SK-N-SH (cell line): ENCODE data around the gene CNTNAP2. TPM values are rescaled to one million over a fixed set of nuclear protein-coding genes. Genes with fewer than 3 reads are reported as not detected.

Experiments used
- CTCF ChIA-PET: fragments of 300-600, 350-600 bp; formaldehyde crosslinking; extraction: SDS; loops from one replicate; lab custom pipeline; 2021; lab: Yijun Ruan, JAX
- POLR2A ChIA-PET: fragments of 350-600 bp; sonication (Branson Sonifier 250); formaldehyde crosslinking; extraction: SDS; loops from one replicate; lab custom pipeline; 2020; ENCODE audit warnings: antibody characterized with exemption, inconsistent platforms; lab: Yijun Ruan, JAX
- DNase-seq: peaks from one replicate; pipeline ENCODE4 v3.0.0; 2012
- H2AFZ ChIP-seq: fragments of 200-600 bp; sonication (generic); 2 replicates; pipeline ENCODE4 v1.8.1; 2016; ENCODE audit warnings: antibody characterized with exemption, mild to moderate bottlenecking, low read depth
- H3F3A ChIP-seq: fragments of 200-600 bp; sonication (generic); replicated peaks from 2 replicates; pipeline ENCODE3; 2016; ENCODE audit warnings: antibody characterized with exemption, mild to moderate bottlenecking; ENCODE audit not compliant: insufficient read depth
- H3K27ac ChIP-seq, 2 experiments: fragments of 200-500 bp in 1 of 2; fragments of 200-600 bp in 1 of 2; sonication (Bioruptor generic) in 1 of 2; sonication (generic), shearing (Covaris generic) in 1 of 2; 2 replicates each; pipeline versions ENCODE4 v1.5.1 to v1.6.1; 2014 to 2016; ENCODE audit warnings: low read depth in 2 of 2, inconsistent platforms in 1 of 2, low read length in 1 of 2, mild to moderate bottlenecking in 1 of 2, mixed read lengths in 1 of 2
- H3K27me3 ChIP-seq: fragments of 200-600 bp; sonication (generic), shearing (Covaris generic); 2 replicates; pipeline ENCODE4 v1.6.1; 2016; ENCODE audit warnings: mixed run types; ENCODE audit not compliant: insufficient read depth
- H3K36me3 ChIP-seq, 2 experiments: fragments of 200-500 bp in 1 of 2; fragments of 200-600 bp in 1 of 2; sonication (Bioruptor generic) in 1 of 2; sonication (generic) in 1 of 2; replicated peaks in 1 of 2; 2 replicates each; pipeline versions ENCODE3 to v1.5.1; 2014 to 2016; ENCODE audit warnings: low read length in 1 of 2, mild to moderate bottlenecking in 1 of 2; ENCODE audit not compliant: insufficient read depth in 2 of 2, control insufficient read depth in 1 of 2
- H3K4me1 ChIP-seq, 2 experiments: fragments of 200-500 bp in 1 of 2; fragments of 200-600 bp in 1 of 2; sonication (Bioruptor generic) in 1 of 2; sonication (generic), shearing (Covaris generic) in 1 of 2; 2 replicates each; pipeline versions ENCODE4 v1.5.1 to v1.6.1; 2014 to 2016; ENCODE audit warnings: low read depth in 1 of 2, low read length in 1 of 2, mixed run types in 1 of 2; ENCODE audit not compliant: insufficient read depth in 2 of 2, control insufficient read depth in 1 of 2
- H3K4me2 ChIP-seq: fragments of 200-600 bp; sonication (generic), shearing (Covaris generic); 2 replicates; pipeline ENCODE4 v1.6.1; 2017; ENCODE audit warnings: mixed run types
- H3K4me3 ChIP-seq, 2 experiments: fragments of 200-500 bp in 1 of 2; fragments of 200-600 bp in 1 of 2; sonication (Bioruptor generic) in 1 of 2; sonication (generic), shearing (Covaris generic) in 1 of 2; 2 replicates each; pipeline versions ENCODE4 v1.5.1 to v1.8.1; 2014 to 2016; ENCODE audit warnings: low read depth in 2 of 2, inconsistent platforms in 1 of 2, low read length in 1 of 2, mild to moderate bottlenecking in 1 of 2, mixed read lengths in 1 of 2, moderate library complexity in 1 of 2
- H3K79me2 ChIP-seq: fragments of 200-600 bp; sonication (generic); 2 replicates; pipeline ENCODE4 v1.8.1; 2017; ENCODE audit warnings: mild to moderate bottlenecking; ENCODE audit not compliant: insufficient read depth
- H3K9ac ChIP-seq: fragments of 200-600 bp; sonication (generic); 2 replicates; pipeline ENCODE4 v1.6.1; 2017; ENCODE audit warnings: mixed run types
- H3K9me2 ChIP-seq: fragments of 200-600 bp; sonication (generic); 2 replicates; pipeline ENCODE4 v1.6.1; 2017; ENCODE audit warnings: mixed run types
- H3K9me3 ChIP-seq: fragments of 200-600 bp; sonication (generic); 2 replicates; pipeline ENCODE4 v1.6.1; 2017; ENCODE audit warnings: mixed run types, mild to moderate bottlenecking, moderate library complexity
- H4K20me1 ChIP-seq: fragments of 200-600 bp; sonication (generic); 2 replicates; pipeline ENCODE4 v1.6.1; 2017; ENCODE audit warnings: mild to moderate bottlenecking, mixed run types; ENCODE audit not compliant: insufficient read depth
- EZH2phosphoT487 ChIP-seq: fragments of 200-600 bp; sonication (generic); IDR thresholded peaks from 2 replicates; pipeline ENCODE4 v1.6.1; 2017; ENCODE audit warnings: low read depth, mixed run types, mild to moderate bottlenecking, antibody characterized with exemption, moderate library complexity, borderline replicate concordance
- FOXJ3 ChIP-seq: sonication (generic); formaldehyde crosslinking; IDR thresholded peaks from 2 replicates; pipeline ENCODE4 v1.5.1; 2020; ENCODE audit warnings: mild to moderate bottlenecking, missing genetic modification reagents
- IRF3 ChIP-seq: fragments of 150-350 bp; IDR thresholded peaks from 2 replicates; pipeline ENCODE4 v1.6.1; 2016; ENCODE audit warnings: mild to moderate bottlenecking, low read depth, low read length
- JUND ChIP-seq: IDR thresholded peaks from 2 replicates; pipeline ENCODE4 v1.4.0; 2012
- MXI1 ChIP-seq: IDR thresholded peaks from 2 replicates; pipeline ENCODE4 v1.6.1; 2012; ENCODE audit warnings: mild to moderate bottlenecking, low read depth, low read length, improper control_type of control experiment
- NFIC ChIP-seq: IDR thresholded peaks from 2 replicates; pipeline ENCODE4 v1.4.0; 2012; ENCODE audit warnings: borderline replicate concordance
- NRF1 ChIP-seq: IDR thresholded peaks from 2 replicates; pipeline ENCODE4 v1.6.1; 2012; ENCODE audit warnings: low read depth, mild to moderate bottlenecking, low read length
- PBX3 ChIP-seq: IDR thresholded peaks from 2 replicates; pipeline ENCODE4; 2012
- RCOR1 ChIP-seq: fragments of 150-350 bp; IDR thresholded peaks from 2 replicates; pipeline ENCODE4 v1.6.1; 2017; ENCODE audit warnings: antibody characterized with exemption, low read length
- REST ChIP-seq: IDR thresholded peaks from 2 replicates; pipeline ENCODE4 v1.6.1; 2012; ENCODE audit warnings: mild to moderate bottlenecking, low read depth, low read length, moderate library complexity
- RFX5 ChIP-seq: IDR thresholded peaks from 2 replicates; pipeline ENCODE4 v1.6.1; 2012; ENCODE audit warnings: mild to moderate bottlenecking, improper control_type of control experiment, low read length
- SMC3 ChIP-seq: IDR thresholded peaks from 2 replicates; pipeline ENCODE4 v1.6.1; 2012; ENCODE audit warnings: low read depth, low read length, improper control_type of control experiment
- TAF1 ChIP-seq: IDR thresholded peaks from 2 replicates; pipeline ENCODE4 v1.6.1; 2012; ENCODE audit warnings: low read depth, mild to moderate bottlenecking, low read length, moderate library complexity, borderline replicate concordance
- TCF12 ChIP-seq: IDR thresholded peaks from 2 replicates; pipeline ENCODE4 v1.4.0; 2012
- USF1 ChIP-seq: IDR thresholded peaks from 2 replicates; pipeline ENCODE4 v1.4.0; 2012; ENCODE audit warnings: low read depth, borderline replicate concordance
- YY1 ChIP-seq: IDR thresholded peaks from 2 replicates; pipeline ENCODE4 v1.4.0; 2012; ENCODE audit warnings: low read depth, mild to moderate bottlenecking
- polyA plus RNA-seq, 3 experiments: library from polyadenylated mRNA; depleted of rRNA; stranded (reverse); fragments of >200 nt; gene quantifications; 2 replicates each; pipeline ENCODE4 v1.2.3, GENCODE V29; 2012
- TF ChIP-seq, protein P1 (sequence below): IDR thresholded peaks from 2 replicates; pipeline ENCODE4 v1.4.0; 2012; ENCODE audit warnings: low read depth
- TF ChIP-seq, protein P2 (sequence below): fragments of 200-600 bp; sonication (generic); IDR thresholded peaks from 2 replicates; pipeline ENCODE4 v1.6.1; 2017; ENCODE audit warnings: antibody characterized with exemption, mild to moderate bottlenecking, moderate library complexity

The CNTNAP2 gene
- polyA plus RNA-seq, 1 of the 3 experiments (the other 2 are of a cell fraction) = 3.4 TPM

GRCh38 chr7:146150153-146150552 lies 33.6 kb downstream of the CNTNAP2 start:
- Histone ChIP-seq H3K9ac (no peak overlapping the region), H3K4me1 (no peaks in the 10 kb centered on the region; a peak in 1 of 4 replicates), H4K20me1 (no peaks in the 10 kb centered on the region), H3K27ac (peak overlapping the region in 1 of 2 experiments; percentile 3; a peak in 1 of 4 replicates), H3K36me3 (no peaks in the 10 kb centered on the region), H2AFZ (no peak overlapping the region), H3K79me2 (no peaks in the 10 kb centered on the region), H3K9me3 (no peaks in the 10 kb centered on the region), H3K9me2 (no peaks in the 10 kb centered on the region), H3K27me3 (no peaks in the 10 kb centered on the region), H3K4me2 (no peak overlapping the region), H3F3A (peaks cover 18% of the 10 kb centered on the region), H3K4me3 (no peak overlapping the region)
- CTCF ChIA-PET = interaction anchor here (0.7 kb wide), 1 partner anchor 14 kb away, joined by 3 read pairs; no protein-coding TSS in a partner anchor
- POLR2A ChIA-PET = no interaction called here
- no peak for DNase-seq
- TF ChIP-seq TAF1 (no peak), MXI1 (no peak), SMC3 (no peak), NRF1 (no peak), PBX3 (no peak), REST (no peak), NFIC (no peak), RFX5 (no peak), TCF12 (no peak), USF1 (no peak), JUND (no peak), RCOR1 (no peak), IRF3 (no peak), FOXJ3 (CRISPR knock-in tag) (no peak), EZH2phosphoT487 (no peak), YY1 (no peak)
- TF ChIP-seq, protein P1, sequence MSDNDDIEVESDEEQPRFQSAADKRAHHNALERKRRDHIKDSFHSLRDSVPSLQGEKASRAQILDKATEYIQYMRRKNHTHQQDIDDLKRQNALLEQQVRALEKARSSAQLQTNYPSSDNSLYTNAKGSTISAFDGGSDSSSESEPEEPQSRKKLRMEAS = no peak
- TF ChIP-seq, protein P2, sequence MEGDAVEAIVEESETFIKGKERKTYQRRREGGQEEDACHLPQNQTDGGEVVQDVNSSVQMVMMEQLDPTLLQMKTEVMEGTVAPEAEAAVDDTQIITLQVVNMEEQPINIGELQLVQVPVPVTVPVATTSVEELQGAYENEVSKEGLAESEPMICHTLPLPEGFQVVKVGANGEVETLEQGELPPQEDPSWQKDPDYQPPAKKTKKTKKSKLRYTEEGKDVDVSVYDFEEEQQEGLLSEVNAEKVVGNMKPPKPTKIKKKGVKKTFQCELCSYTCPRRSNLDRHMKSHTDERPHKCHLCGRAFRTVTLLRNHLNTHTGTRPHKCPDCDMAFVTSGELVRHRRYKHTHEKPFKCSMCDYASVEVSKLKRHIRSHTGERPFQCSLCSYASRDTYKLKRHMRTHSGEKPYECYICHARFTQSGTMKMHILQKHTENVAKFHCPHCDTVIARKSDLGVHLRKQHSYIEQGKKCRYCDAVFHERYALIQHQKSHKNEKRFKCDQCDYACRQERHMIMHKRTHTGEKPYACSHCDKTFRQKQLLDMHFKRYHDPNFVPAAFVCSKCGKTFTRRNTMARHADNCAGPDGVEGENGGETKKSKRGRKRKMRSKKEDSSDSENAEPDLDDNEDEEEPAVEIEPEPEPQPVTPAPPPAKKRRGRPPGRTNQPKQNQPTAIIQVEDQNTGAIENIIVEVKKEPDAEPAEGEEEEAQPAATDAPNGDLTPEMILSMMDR = no peak
